A673 (cell line): ENCODE results near the gene RHBDD2. TPM values are rescaled to one million over a fixed set of nuclear protein-coding genes. Genes with fewer than 3 reads are reported as not detected.
"Not testable (repeated sequence)": the region's sequence is repeated elsewhere in the genome, so short reads cannot be mapped to it uniquely, and the experiment has no call there.

ENCODE experiments used
- BruUV-seq: library from RNA; stranded (reverse); fragments of 400-500 nt; replicated peaks from 2 replicates; lab custom pipeline; 2021; lab: Mats Ljungman, UMichigan
- CTCF ChIA-PET: fragments of 300-600 bp; sonication (Branson Sonifier 250); formaldehyde crosslinking; loops from one replicate; lab custom pipeline; 2022; ENCODE audit warnings: antibody characterized with exemption; lab: Charles Lee
- POLR2A ChIA-PET: fragments of 300-600 bp; sonication (Branson Sonifier 250); formaldehyde crosslinking; loops from one replicate; lab custom pipeline; 2022; ENCODE audit warnings: antibody characterized with exemption; ENCODE audit not compliant: low non-redundant PET; lab: Charles Lee
- DNase-seq: peaks from one replicate; pipeline ENCODE4 v3.0.0-alpha.2; 2015; ENCODE audit warnings: low spot score
- H3K27ac ChIP-seq: fragments of 200-600 bp; sonication (generic); 2 replicates; pipeline ENCODE4 v1.5.1; 2016; ENCODE audit warnings: mixed run types, low read depth, mild to moderate bottlenecking, mixed read lengths, antibody characterized with exemption, low read length; ENCODE audit not compliant: poor library complexity, severe bottlenecking
- H3K27me3 ChIP-seq: fragments of 200-600 bp; sonication (generic); replicated peaks from 2 replicates; pipeline ENCODE4 v1.6.1; 2017; ENCODE audit warnings: mixed run types, low read depth, mild to moderate bottlenecking, mixed read lengths, antibody characterized with exemption, low read length; ENCODE audit not compliant: insufficient read depth, poor library complexity
- H3K36me3 ChIP-seq: fragments of 200-600 bp; sonication (generic); 2 replicates; pipeline ENCODE4 v1.6.1; 2016; ENCODE audit warnings: mixed run types, mild to moderate bottlenecking, mixed read lengths, antibody characterized with exemption, low read length; ENCODE audit not compliant: insufficient read depth, poor library complexity, severe bottlenecking
- H3K4me1 ChIP-seq: fragments of 200-600 bp; sonication (generic); 2 replicates; pipeline ENCODE4 v1.6.1; 2017; ENCODE audit warnings: mixed run types, mild to moderate bottlenecking, mixed read lengths, antibody characterized with exemption, low read length; ENCODE audit not compliant: insufficient read depth, poor library complexity, severe bottlenecking
- H3K4me3 ChIP-seq: fragments of 200-600 bp; sonication (generic); 2 replicates; pipeline ENCODE4 v1.5.1; 2016; ENCODE audit warnings: low read depth, mixed run types, mild to moderate bottlenecking, mixed read lengths, low read length; ENCODE audit not compliant: poor library complexity, severe bottlenecking
- H3K9me3 ChIP-seq: fragments of 200-600 bp; sonication (generic); 2 replicates; pipeline ENCODE4 v1.6.1; 2016; ENCODE audit warnings: mixed run types, low read depth, mild to moderate bottlenecking, mixed read lengths, antibody characterized with exemption, low read length; ENCODE audit not compliant: poor library complexity, severe bottlenecking
- EZH2 ChIP-seq: fragments of 200-600 bp; sonication (generic); IDR thresholded peaks from 2 replicates; pipeline ENCODE4 v1.6.1; 2017; ENCODE audit warnings: borderline replicate concordance, low read depth, mild to moderate bottlenecking, mixed read lengths, antibody characterized with exemption, low read length; ENCODE audit not compliant: poor library complexity, severe bottlenecking
- intact Hi-C: fragments of 100-400 bp; cut with micrococcal nuclease; formaldehyde crosslinking; loops from one replicate; pipeline ENCODE4 v1.10.0; 2022; ENCODE audit not compliant: unreplicated experiment
- total RNA-seq: library from RNA; stranded (reverse); gene quantifications from 2 replicates; pipeline ENCODE4 v1.2.3, GENCODE V29; 2021
- TF ChIP-seq, protein P1 (sequence below): fragments of 300-800, 200-600 bp; sonication (generic); conservative IDR thresholded peaks from 2 replicates; pipeline ENCODE4 v1.5.1; 2017; ENCODE audit warnings: low read depth, mild to moderate bottlenecking, antibody characterized with exemption, low read length, moderate library complexity, mixed read lengths

The RHBDD2 gene
- total RNA-seq, 1 experiment from 2014 or later = 86.5 TPM

- POLR2A ChIA-PET = interaction anchor here (0.7 kb wide), 1 partner anchor 191 kb away, joined by 4 read pairs; no protein-coding TSS in a partner anchor
- TF ChIP-seq, protein P1, sequence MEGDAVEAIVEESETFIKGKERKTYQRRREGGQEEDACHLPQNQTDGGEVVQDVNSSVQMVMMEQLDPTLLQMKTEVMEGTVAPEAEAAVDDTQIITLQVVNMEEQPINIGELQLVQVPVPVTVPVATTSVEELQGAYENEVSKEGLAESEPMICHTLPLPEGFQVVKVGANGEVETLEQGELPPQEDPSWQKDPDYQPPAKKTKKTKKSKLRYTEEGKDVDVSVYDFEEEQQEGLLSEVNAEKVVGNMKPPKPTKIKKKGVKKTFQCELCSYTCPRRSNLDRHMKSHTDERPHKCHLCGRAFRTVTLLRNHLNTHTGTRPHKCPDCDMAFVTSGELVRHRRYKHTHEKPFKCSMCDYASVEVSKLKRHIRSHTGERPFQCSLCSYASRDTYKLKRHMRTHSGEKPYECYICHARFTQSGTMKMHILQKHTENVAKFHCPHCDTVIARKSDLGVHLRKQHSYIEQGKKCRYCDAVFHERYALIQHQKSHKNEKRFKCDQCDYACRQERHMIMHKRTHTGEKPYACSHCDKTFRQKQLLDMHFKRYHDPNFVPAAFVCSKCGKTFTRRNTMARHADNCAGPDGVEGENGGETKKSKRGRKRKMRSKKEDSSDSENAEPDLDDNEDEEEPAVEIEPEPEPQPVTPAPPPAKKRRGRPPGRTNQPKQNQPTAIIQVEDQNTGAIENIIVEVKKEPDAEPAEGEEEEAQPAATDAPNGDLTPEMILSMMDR = no peak
- no peak for TF ChIP-seq EZH2
- Histone ChIP-seq H3K4me3 (no peak overlapping the region), H3K27ac (no peak overlapping the region), H3K4me1 (peaks cover 9% of the 10 kb centered on the region), H3K9me3 (no peaks in the 10 kb centered on the region), H3K27me3 (no peaks in the 10 kb centered on the region), H3K36me3 (no peaks in the 10 kb centered on the region)
- BruUV-seq = no TSS peak
- intact Hi-C loops = no loop called here
- CTCF ChIA-PET = no interaction called here
- no peak for DNase-seq
These were observed 9.0 kb upstream of the RHBDD2 start for GRCh38 chr7:75869776-75870379.

DNA sequence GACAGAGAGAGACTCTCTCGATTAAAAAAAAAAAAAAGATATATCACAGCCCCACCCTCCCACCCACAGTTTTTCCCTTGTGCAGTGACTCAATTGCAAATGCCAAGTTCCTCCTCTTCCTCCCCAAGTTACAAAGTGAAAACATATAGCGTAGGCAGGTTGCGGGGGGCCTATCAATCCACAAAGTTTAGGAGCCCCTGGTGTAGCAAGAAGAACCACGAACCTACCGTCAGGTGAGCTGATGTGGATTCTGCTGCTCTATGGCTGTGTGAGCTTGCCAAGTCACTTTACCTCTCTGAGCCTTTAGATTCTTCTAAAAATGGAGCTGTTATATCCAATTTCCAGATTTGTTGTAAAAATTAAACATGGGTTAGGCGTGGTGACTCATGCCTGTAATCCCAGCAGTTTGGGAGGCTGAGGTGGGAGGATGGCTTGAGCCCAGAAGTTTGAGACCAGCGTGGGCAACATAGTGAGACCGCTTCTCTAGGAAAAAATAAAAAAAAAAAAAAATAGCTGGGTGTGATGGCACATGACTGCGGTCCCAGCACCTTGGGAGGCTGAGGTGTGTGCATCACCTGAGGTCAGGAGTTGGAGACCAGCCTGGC, 8.2 kb upstream of the RHBDD2 start:
- no peak for DNase-seq
- POLR2A ChIA-PET = no interaction called here
- no peak for TF ChIP-seq EZH2
- TF ChIP-seq, protein P1 = no peak
- no peaks in the 10 kb centered on the region for H3K36me3 ChIP-seq
- H3K27ac ChIP-seq = no peak overlapping the region
- BruUV-seq = no TSS peak
- H3K4me3 ChIP-seq = no peak overlapping the region
- H3K9me3 ChIP-seq = no peaks in the 10 kb centered on the region
- peaks cover 9% of the 10 kb centered on the region for H3K4me1 ChIP-seq
- CTCF ChIA-PET = interaction anchor here (0.6 kb wide), 1 partner anchor 137 kb away, joined by 6 read pairs; no protein-coding TSS in a partner anchor
- no peaks in the 10 kb centered on the region for H3K27me3 ChIP-seq
- intact Hi-C loops = no loop called here

- DNase-seq = no peak
- intact Hi-C loops = no loop called here
- H3K4me1 ChIP-seq = peaks cover 6% of the 10 kb centered on the region
- TF ChIP-seq EZH2 = no peak
- TF ChIP-seq, protein P1 = no peak
- POLR2A ChIA-PET = no interaction called here
- CTCF ChIA-PET = no interaction called here
- no peaks in the 10 kb centered on the region for H3K9me3 ChIP-seq
- no peak overlapping the region for H3K27ac ChIP-seq
- no peak overlapping the region for H3K4me3 ChIP-seq
- no peaks in the 10 kb centered on the region for H3K36me3 ChIP-seq
- BruUV-seq = no TSS peak
- no peaks in the 10 kb centered on the region for H3K27me3 ChIP-seq
These were observed 6.6 kb upstream of the RHBDD2 start for GRCh38 chr7:75872073-75872782.

GRCh38 chr7:75874180-75874579, 4.7 kb upstream of the RHBDD2 start:
- H3K9me3 ChIP-seq, H3K4me3 ChIP-seq, H3K36me3 ChIP-seq, BruUV-seq, DNase-seq, CTCF ChIA-PET, H3K27me3 ChIP-seq, intact Hi-C loops, POLR2A ChIA-PET, H3K27ac ChIP-seq: not testable (repeated sequence)
- peaks cover 11% of the 10 kb centered on the region for H3K4me1 ChIP-seq
